ENCODE results near the gene CASQ1. TPM values are rescaled to one million over a fixed set of nuclear protein-coding genes. Genes with fewer than 3 reads are reported as not detected.

Gene CASQ1
- total and polyA plus RNA-seq, 9 of the 15 experiments (the other 6 are each of a cell fraction or from before 2014, with no cell fraction given) = not detected

DNA sequence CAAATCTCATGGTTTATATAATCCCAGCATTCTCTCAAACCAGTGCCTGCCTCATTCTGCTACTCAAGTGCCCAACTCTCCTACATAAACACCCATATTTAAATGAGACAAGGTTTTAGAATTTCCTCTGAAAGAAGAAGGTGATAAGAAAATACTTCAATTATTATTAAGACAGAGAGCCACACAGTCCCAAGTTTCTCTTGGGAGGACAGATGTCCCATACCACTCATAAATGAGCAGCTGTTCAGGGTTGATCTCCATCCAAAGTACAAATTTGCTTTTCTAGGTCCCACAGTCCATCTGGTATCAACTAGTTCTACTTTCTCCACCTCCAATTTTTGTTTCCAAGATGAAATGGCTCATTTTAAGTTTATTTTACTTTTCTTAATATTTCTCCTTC lies 60.6 kb downstream of the CASQ1 start:
- CTCF ChIA-PET (ENCODE audit: low intra/inter-chr PET ratio) = interaction anchor here (2.1 kb wide), 1 partner anchor 151 kb away, joined by 11 read pairs; the partner anchor contains the start of gene IGSF8
- intact Hi-C loops (cut with micrococcal nuclease) (no loop called here), in situ Hi-C loops (cut with MboI) (no loop called here)
- Histone ChIP-seq H3K27ac (ENCODE audit: extremely low read depth, low read depth, low read length) (no peak overlapping the region), H3K27me3 (ENCODE audit: control insufficient read depth in 2 of 2, insufficient read depth in 2 of 2, low read length in 2 of 2) (no peaks in the 10 kb centered on the region), H2AFZ (ENCODE audit: low read depth, low read length) (no peak overlapping the region), H3K4me3 (no peak overlapping the region), H3K4me1 (replicated peaks in 1 of 2; ENCODE audit: control insufficient read depth in 2 of 2, insufficient read depth in 2 of 2, low read length in 2 of 2) (no peaks in the 10 kb centered on the region), H3K9me1 (ENCODE audit: control insufficient read depth, insufficient read depth, low read length) (no peaks in the 10 kb centered on the region), H3K4me2 (ENCODE audit: insufficient read depth, low read length) (no peak overlapping the region), H3K79me2 (ENCODE audit: control insufficient read depth, insufficient read depth, low read length) (peaks cover 51% of the 10 kb centered on the region), H4K20me1 (replicated peaks; ENCODE audit: control insufficient read depth, insufficient read depth, low read length) (no peaks in the 10 kb centered on the region), H3K9me3 (replicated peaks; ENCODE audit: control insufficient read depth, insufficient read depth, low read depth, low read length) (no peaks in the 10 kb centered on the region), H3K36me3 (ENCODE audit: control insufficient read depth, insufficient read depth, low read length) (peaks cover 27% of the 10 kb centered on the region), H3K9ac (ENCODE audit: insufficient read depth in 1 of 2, low read depth in 2 of 2, low read length in 2 of 2) (no peak overlapping the region)
- DNase-seq (ENCODE audit: extremely low read depth in 1 of 4, low spot score in 3 of 4) (no peak), ATAC-seq (no peak), FAIRE-seq (no peak)
- TF ChIP-seq SMAD2 (IDR thresholded peaks at IDR 0.05; ENCODE audit: low read depth, low read length) (no peak), CHD1 (IDR thresholded peaks at IDR 0.05; ENCODE audit: low read length) (no peak), FOXJ3 (CRISPR knock-in tag; IDR thresholded peaks at IDR 0.05) (no peak), TARDBP (IDR thresholded peaks at IDR 0.05) (no peak)
- BruUV-seq (replicated peaks) = no TSS peak
- POLR2A ChIA-PET = interaction anchor here (0.5 to 4.3 kb wide), 6 partner anchors 10 to 115 kb away, joined by 3 to 31 read pairs (median 3); partner anchors contain the start of gene DCAF8

Other genes with a start within 250 kb of the CASQ1 start
Only the 7 nearest of the 15 such genes appear.
- not detected in 2 replicates for gene KCNJ9, start 109.0 kb upstream of the CASQ1 start, total RNA-seq (2014; rRNA removed)
- not detected in 2 replicates for gene KCNJ9, start 109.0 kb upstream of the CASQ1 start, total RNA-seq (2014; rRNA removed; fragmentation: Illumina TruSeq; extraction: Trizol)
- gene KCNJ9, start 109.0 kb upstream of the CASQ1 start, total RNA-seq (2015; rRNA removed; fragmentation: Illumina TruSeq; extraction: Trizol) = not detected in 2 replicates
- not detected in 2 replicates for gene KCNJ9, start 109.0 kb upstream of the CASQ1 start, total RNA-seq (2021)
- gene KCNJ9, start 109.0 kb upstream of the CASQ1 start, polyA plus RNA-seq (2011; rRNA removed) = not detected in 2 replicates
- gene KCNJ9, start 109.0 kb upstream of the CASQ1 start, polyA plus RNA-seq (2014; fragmentation: Illumina TruSeq; extraction: Trizol) = not detected in 2 replicates
- not detected for gene KCNJ9, start 109.0 kb upstream of the CASQ1 start, polyA plus RNA-seq (2014; fragmentation: Nextera tagmentation; extraction: Ambion mirVana)
- gene KCNJ9, start 109.0 kb upstream of the CASQ1 start, polyA plus RNA-seq (2014; rRNA removed) = not detected in 2 replicates
- gene IGSF8, start 92.0 kb upstream of the CASQ1 start, total RNA-seq (2014; rRNA removed) = 7.3 and 8.6 TPM in 2 replicates
- 0.93 and 1.4 TPM in 2 replicates for gene IGSF8, start 92.0 kb upstream of the CASQ1 start, total RNA-seq (2014; rRNA removed; fragmentation: Illumina TruSeq; extraction: Trizol)
- 3.2 and 3.9 TPM in 2 replicates for gene IGSF8, start 92.0 kb upstream of the CASQ1 start, total RNA-seq (2015; rRNA removed; fragmentation: Illumina TruSeq; extraction: Trizol)
- 11.7 and 12.5 TPM in 2 replicates for gene IGSF8, start 92.0 kb upstream of the CASQ1 start, total RNA-seq (2021)
- 3.9 and 10.0 TPM in 2 replicates for gene IGSF8, start 92.0 kb upstream of the CASQ1 start, polyA plus RNA-seq (2011; rRNA removed)
- 3.1 and 5.9 TPM in 2 replicates for gene IGSF8, start 92.0 kb upstream of the CASQ1 start, polyA plus RNA-seq (2014; fragmentation: Illumina TruSeq; extraction: Trizol)
- under 1 TPM; 0.32 to 0.35 TPM for gene IGSF8, start 92.0 kb upstream of the CASQ1 start, polyA plus RNA-seq (2014; fragmentation: Nextera tagmentation; extraction: Ambion mirVana)
- 7.1 and 7.6 TPM in 2 replicates for gene IGSF8, start 92.0 kb upstream of the CASQ1 start, polyA plus RNA-seq (2014; rRNA removed)
- gene ATP1A2, start 74.8 kb upstream of the CASQ1 start, total RNA-seq (2014; rRNA removed) = not detected in 2 replicates
- gene ATP1A2, start 74.8 kb upstream of the CASQ1 start, total RNA-seq (2014; rRNA removed; fragmentation: Illumina TruSeq; extraction: Trizol) = not detected in 2 replicates
- not detected in 2 replicates for gene ATP1A2, start 74.8 kb upstream of the CASQ1 start, total RNA-seq (2015; rRNA removed; fragmentation: Illumina TruSeq; extraction: Trizol)
- 0.04 and 0.09 TPM in 2 replicates for gene ATP1A2, start 74.8 kb upstream of the CASQ1 start, total RNA-seq (2021)
- gene ATP1A2, start 74.8 kb upstream of the CASQ1 start, polyA plus RNA-seq (2011; rRNA removed) = 0.11 and 0.14 TPM in 2 replicates
- 0.04 TPM in 1 of 2 replicates, not detected in the other for gene ATP1A2, start 74.8 kb upstream of the CASQ1 start, polyA plus RNA-seq (2014; fragmentation: Illumina TruSeq; extraction: Trizol)
- not detected for gene ATP1A2, start 74.8 kb upstream of the CASQ1 start, polyA plus RNA-seq (2014; fragmentation: Nextera tagmentation; extraction: Ambion mirVana)
- gene ATP1A2, start 74.8 kb upstream of the CASQ1 start, polyA plus RNA-seq (2014; rRNA removed) = not detected in 2 replicates
- not detected in 2 replicates for gene ATP1A4, start 39.0 kb upstream of the CASQ1 start, total RNA-seq (2014; rRNA removed)
- gene ATP1A4, start 39.0 kb upstream of the CASQ1 start, total RNA-seq (2014; rRNA removed; fragmentation: Illumina TruSeq; extraction: Trizol) = not detected in 2 replicates
- gene ATP1A4, start 39.0 kb upstream of the CASQ1 start, total RNA-seq (2015; rRNA removed; fragmentation: Illumina TruSeq; extraction: Trizol) = not detected in 2 replicates
- gene ATP1A4, start 39.0 kb upstream of the CASQ1 start, total RNA-seq (2021) = not detected in 2 replicates
- not detected in 2 replicates for gene ATP1A4, start 39.0 kb upstream of the CASQ1 start, polyA plus RNA-seq (2011; rRNA removed)
- gene ATP1A4, start 39.0 kb upstream of the CASQ1 start, polyA plus RNA-seq (2014; fragmentation: Illumina TruSeq; extraction: Trizol) = not detected in 2 replicates
- gene ATP1A4, start 39.0 kb upstream of the CASQ1 start, polyA plus RNA-seq (2014; fragmentation: Nextera tagmentation; extraction: Ambion mirVana) = under 1 TPM in 1 of 2 experiments, not detected in 1; 0.07 TPM
- gene ATP1A4, start 39.0 kb upstream of the CASQ1 start, polyA plus RNA-seq (2014; rRNA removed) = not detected in 2 replicates
- 23.4 and 32.7 TPM in 2 replicates for gene PEA15, start 14.8 kb downstream of the CASQ1 start, total RNA-seq (2014; rRNA removed)
- 43.0 and 43.5 TPM in 2 replicates for gene PEA15, start 14.8 kb downstream of the CASQ1 start, total RNA-seq (2014; rRNA removed; fragmentation: Illumina TruSeq; extraction: Trizol)
- gene PEA15, start 14.8 kb downstream of the CASQ1 start, total RNA-seq (2015; rRNA removed; fragmentation: Illumina TruSeq; extraction: Trizol) = 34.4 and 34.8 TPM in 2 replicates
- 32.3 and 35.4 TPM in 2 replicates for gene PEA15, start 14.8 kb downstream of the CASQ1 start, total RNA-seq (2021)
- 78.7 and 139 TPM in 2 replicates for gene PEA15, start 14.8 kb downstream of the CASQ1 start, polyA plus RNA-seq (2011; rRNA removed)
- 155 and 175 TPM in 2 replicates for gene PEA15, start 14.8 kb downstream of the CASQ1 start, polyA plus RNA-seq (2014; fragmentation: Illumina TruSeq; extraction: Trizol)
- 10 to 100 TPM in 1 of 2 experiments, 1 to 10 TPM in 1; 8.2 to 11.9 TPM for gene PEA15, start 14.8 kb downstream of the CASQ1 start, polyA plus RNA-seq (2014; fragmentation: Nextera tagmentation; extraction: Ambion mirVana)
- 54.3 and 58.5 TPM in 2 replicates for gene PEA15, start 14.8 kb downstream of the CASQ1 start, polyA plus RNA-seq (2014; rRNA removed)
- 75.7 and 94.4 TPM in 2 replicates for gene DCAF8, start 72.0 kb downstream of the CASQ1 start, total RNA-seq (2014; rRNA removed)
- 67.3 and 75.3 TPM in 2 replicates for gene DCAF8, start 72.0 kb downstream of the CASQ1 start, total RNA-seq (2014; rRNA removed; fragmentation: Illumina TruSeq; extraction: Trizol)
- 77.7 and 81.3 TPM in 2 replicates for gene DCAF8, start 72.0 kb downstream of the CASQ1 start, total RNA-seq (2015; rRNA removed; fragmentation: Illumina TruSeq; extraction: Trizol)
- gene DCAF8, start 72.0 kb downstream of the CASQ1 start, total RNA-seq (2021) = 86.0 and 110 TPM in 2 replicates
- gene DCAF8, start 72.0 kb downstream of the CASQ1 start, polyA plus RNA-seq (2011; rRNA removed) = 149 and 163 TPM in 2 replicates
- 91.0 and 94.6 TPM in 2 replicates for gene DCAF8, start 72.0 kb downstream of the CASQ1 start, polyA plus RNA-seq (2014; fragmentation: Illumina TruSeq; extraction: Trizol)
- 10 to 100 TPM; 11.6 to 19.5 TPM for gene DCAF8, start 72.0 kb downstream of the CASQ1 start, polyA plus RNA-seq (2014; fragmentation: Nextera tagmentation; extraction: Ambion mirVana)
- 95.1 and 118 TPM in 2 replicates for gene DCAF8, start 72.0 kb downstream of the CASQ1 start, polyA plus RNA-seq (2014; rRNA removed)
- gene PEX19, start 94.6 kb downstream of the CASQ1 start, total RNA-seq (2014; rRNA removed) = 35.6 and 36.5 TPM in 2 replicates
- gene PEX19, start 94.6 kb downstream of the CASQ1 start, total RNA-seq (2014; rRNA removed; fragmentation: Illumina TruSeq; extraction: Trizol) = 44.5 and 51.3 TPM in 2 replicates
- 35.6 and 37.3 TPM in 2 replicates for gene PEX19, start 94.6 kb downstream of the CASQ1 start, total RNA-seq (2015; rRNA removed; fragmentation: Illumina TruSeq; extraction: Trizol)
- 60.2 and 64.9 TPM in 2 replicates for gene PEX19, start 94.6 kb downstream of the CASQ1 start, total RNA-seq (2021)
- 70.2 and 91.6 TPM in 2 replicates for gene PEX19, start 94.6 kb downstream of the CASQ1 start, polyA plus RNA-seq (2011; rRNA removed)
- 51.9 and 59.8 TPM in 2 replicates for gene PEX19, start 94.6 kb downstream of the CASQ1 start, polyA plus RNA-seq (2014; fragmentation: Illumina TruSeq; extraction: Trizol)
- 100 to 1,000 TPM in 1 of 2 experiments, 10 to 100 TPM in 1; 81.2 to 103 TPM for gene PEX19, start 94.6 kb downstream of the CASQ1 start, polyA plus RNA-seq (2014; fragmentation: Nextera tagmentation; extraction: Ambion mirVana)
- 32.5 and 33.7 TPM in 2 replicates for gene PEX19, start 94.6 kb downstream of the CASQ1 start, polyA plus RNA-seq (2014; rRNA removed)

All from K562 (cell line).